Measurements from ENCODE around the gene NGFR. TPM values are rescaled to one million over a fixed set of nuclear protein-coding genes. Genes with fewer than 3 reads are reported as not detected.
"Not testable (repeated sequence)": the region's sequence is repeated elsewhere in the genome, so short reads cannot be mapped to it uniquely, and the experiment has no call there.

NGFR gene
- total and polyA plus RNA-seq, 4 experiments from 2014 or later = 0.47 TPM; not detected in 3

GRCh38 chr17:49502680-49503079 is 7.6 kb downstream of the NGFR start:
- H3K9me3 Mint-ChIP-seq; CTCF ChIA-PET (ENCODE audit: partially characterized antibody); POLR2A ChIA-PET (ENCODE audit: partially characterized antibody); H3K9me3 ChIP-seq (ENCODE audit: control insufficient read depth in 1 of 2, low read length in 2 of 2); H3K4me3 Mint-ChIP-seq; H3K27ac ChIP-seq (ENCODE audit: low read depth, low read length); H3K4me1 ChIP-seq (ENCODE audit: insufficient read depth, low read length); H3K36me3 Mint-ChIP-seq; H3K36me3 ChIP-seq (ENCODE audit: insufficient read depth, low read length); intact Hi-C loops (cut with micrococcal nuclease); H3K4me3 ChIP-seq (ENCODE audit: low read length in 2 of 2); H3K27ac Mint-ChIP-seq; DNase-seq: not testable (repeated sequence)
- Mint-ChIP-seq H3K27me3 (peaks cover 61 to 65% of the 10 kb centered on the region in 2 donors), H3K4me1 (peaks cover 4 to 13% (median 6%) of the 10 kb centered on the region in 4 donors)
- H3K27me3 ChIP-seq (ENCODE audit: insufficient read depth, low read length) = peaks cover 60% of the 10 kb centered on the region

GRCh38 chr17:49504369-49504768 is 9.3 kb downstream of the NGFR start:
- ChIA-PET POLR2A (ENCODE audit: partially characterized antibody) (no interaction called here), CTCF (ENCODE audit: partially characterized antibody) (interaction anchor here (1.0 to 1.6 kb wide), 2 partner anchors 9 to 53 kb away, joined by 4 to 7 read pairs; partner anchors contain the start of gene NGFR)
- H3K4me3 ChIP-seq (ENCODE audit: low read length in 2 of 2) = no peak overlapping the region
- Mint-ChIP-seq H3K36me3 (no peaks in the 10 kb centered on the region), H3K9me3 (peaks cover 0 to 2% (median 0%) of the 10 kb centered on the region in 8 donors), H3K27ac (no peak overlapping the region), H3K4me3 (no peak overlapping the region), H3K4me1 (no peaks in the 10 kb centered on the region), H3K27me3 (peaks cover 56 to 58% of the 10 kb centered on the region in 2 donors)
- no peaks in the 10 kb centered on the region for H3K4me1 ChIP-seq (ENCODE audit: insufficient read depth, low read length)
- H3K36me3 ChIP-seq (ENCODE audit: insufficient read depth, low read length) = no peaks in the 10 kb centered on the region
- H3K9me3 ChIP-seq (ENCODE audit: control insufficient read depth in 1 of 2, low read length in 2 of 2) = no peaks in the 10 kb centered on the region
- peaks cover 49% of the 10 kb centered on the region for H3K27me3 ChIP-seq (ENCODE audit: insufficient read depth, low read length)
- intact Hi-C loops (cut with micrococcal nuclease) = no loop called here
- DNase-seq = no peak
- no peak overlapping the region for H3K27ac ChIP-seq (ENCODE audit: low read depth, low read length)

- CTCF ChIA-PET (ENCODE audit: partially characterized antibody) = no interaction called here
- Histone ChIP-seq H3K36me3 (ENCODE audit: insufficient read depth, low read length) (no peaks in the 10 kb centered on the region), H3K27me3 (ENCODE audit: insufficient read depth, low read length) (peaks cover 38% of the 10 kb centered on the region), H3K27ac (ENCODE audit: low read depth, low read length) (no peak overlapping the region), H3K9me3 (ENCODE audit: control insufficient read depth in 1 of 2, low read length in 2 of 2) (no peaks in the 10 kb centered on the region), H3K4me1 (ENCODE audit: insufficient read depth, low read length) (no peaks in the 10 kb centered on the region), H3K4me3 (ENCODE audit: low read length in 2 of 2) (no peak overlapping the region)
- H3K36me3 Mint-ChIP-seq = no peaks in the 10 kb centered on the region
- intact Hi-C loops (cut with micrococcal nuclease) = no loop called here
- H3K27me3 Mint-ChIP-seq = peaks cover 46 to 47% of the 10 kb centered on the region in 2 donors
- no peak overlapping the region for H3K4me3 Mint-ChIP-seq
- DNase-seq = no peak
- H3K4me1 Mint-ChIP-seq = no peaks in the 10 kb centered on the region
- peaks cover 0 to 2% (median 0%) of the 10 kb centered on the region in 8 donors for H3K9me3 Mint-ChIP-seq
- H3K27ac Mint-ChIP-seq = no peak overlapping the region
- POLR2A ChIA-PET (ENCODE audit: partially characterized antibody) = no interaction called here
Measured at GRCh38 chr17:49505854-49506253, 10.8 kb downstream of the NGFR start.

GRCh38 chr17:49506282-49506681 is 11.2 kb downstream of the NGFR start:
- Histone ChIP-seq H3K27ac (ENCODE audit: low read depth, low read length) (no peak overlapping the region), H3K9me3 (ENCODE audit: control insufficient read depth in 1 of 2, low read length in 2 of 2) (no peaks in the 10 kb centered on the region), H3K4me3 (ENCODE audit: low read length in 2 of 2) (no peak overlapping the region), H3K27me3 (ENCODE audit: insufficient read depth, low read length) (peaks cover 34% of the 10 kb centered on the region), H3K4me1 (ENCODE audit: insufficient read depth, low read length) (no peaks in the 10 kb centered on the region), H3K36me3 (ENCODE audit: insufficient read depth, low read length) (no peaks in the 10 kb centered on the region)
- no peak for DNase-seq
- no peaks in the 10 kb centered on the region for H3K36me3 Mint-ChIP-seq
- peaks cover 44% of the 10 kb centered on the region in 2 donors for H3K27me3 Mint-ChIP-seq
- H3K9me3 Mint-ChIP-seq = peaks cover 0 to 2% (median 0%) of the 10 kb centered on the region in 8 donors
- H3K27ac Mint-ChIP-seq = no peak overlapping the region
- ChIA-PET POLR2A (ENCODE audit: partially characterized antibody) (no interaction called here), CTCF (ENCODE audit: partially characterized antibody) (interaction anchor here (3.9 kb wide), 1 partner anchor 9 kb away, joined by 25 read pairs; no protein-coding TSS in a partner anchor)
- H3K4me3 Mint-ChIP-seq = no peak overlapping the region
- intact Hi-C loops (cut with micrococcal nuclease) = no loop called here
- no peaks in the 10 kb centered on the region for H3K4me1 Mint-ChIP-seq

- Histone ChIP-seq H3K27ac (ENCODE audit: low read depth, low read length) (no peak overlapping the region), H3K4me1 (ENCODE audit: insufficient read depth, low read length) (no peaks in the 10 kb centered on the region), H3K36me3 (ENCODE audit: insufficient read depth, low read length) (no peaks in the 10 kb centered on the region), H3K27me3 (ENCODE audit: insufficient read depth, low read length) (peaks cover 19% of the 10 kb centered on the region), H3K9me3 (ENCODE audit: control insufficient read depth in 1 of 2, low read length in 2 of 2) (no peaks in the 10 kb centered on the region), H3K4me3 (ENCODE audit: low read length in 2 of 2) (no peak overlapping the region)
- ChIA-PET CTCF (ENCODE audit: partially characterized antibody) (interaction anchor here (3.9 kb wide), 1 partner anchor 11 kb away, joined by 25 read pairs; no protein-coding TSS in a partner anchor), POLR2A (ENCODE audit: partially characterized antibody) (no interaction called here)
- Mint-ChIP-seq H3K9me3 (peaks cover 0 to 3% (median 0%) of the 10 kb centered on the region in 8 donors), H3K4me3 (peak overlapping the region in 1 of 8 donors; percentile 31), H3K36me3 (no peaks in the 10 kb centered on the region), H3K4me1 (no peaks in the 10 kb centered on the region), H3K27ac (no peak overlapping the region), H3K27me3 (peaks cover 32 to 33% of the 10 kb centered on the region in 2 donors)
- DNase-seq = no peak
- intact Hi-C loops (cut with micrococcal nuclease) = no loop called here
Measured at GRCh38 chr17:49508061-49508865, 13.2 kb downstream of the NGFR start.

- peaks cover 0 to 3% (median 0%) of the 10 kb centered on the region in 8 donors for H3K9me3 Mint-ChIP-seq
- CTCF ChIA-PET (ENCODE audit: partially characterized antibody) = interaction anchor here (3.9 kb wide), 1 partner anchor 12 kb away, joined by 25 read pairs; no protein-coding TSS in a partner anchor
- no peak for DNase-seq
- Histone ChIP-seq H3K27ac (ENCODE audit: low read depth, low read length) (no peak overlapping the region), H3K9me3 (ENCODE audit: control insufficient read depth in 1 of 2, low read length in 2 of 2) (no peaks in the 10 kb centered on the region), H3K36me3 (ENCODE audit: insufficient read depth, low read length) (no peaks in the 10 kb centered on the region), H3K27me3 (ENCODE audit: insufficient read depth, low read length) (peaks cover 12% of the 10 kb centered on the region), H3K4me3 (ENCODE audit: low read length in 2 of 2) (no peak overlapping the region), H3K4me1 (ENCODE audit: insufficient read depth, low read length) (no peaks in the 10 kb centered on the region)
- intact Hi-C loops (cut with micrococcal nuclease) = no loop called here
- H3K27me3 Mint-ChIP-seq = peaks cover 25 to 26% of the 10 kb centered on the region in 2 donors
- no peaks in the 10 kb centered on the region for H3K36me3 Mint-ChIP-seq
- POLR2A ChIA-PET (ENCODE audit: partially characterized antibody) = no interaction called here
- no peak overlapping the region for H3K4me3 Mint-ChIP-seq
- H3K27ac Mint-ChIP-seq = no peak overlapping the region
- H3K4me1 Mint-ChIP-seq = no peaks in the 10 kb centered on the region
Measured at GRCh38 chr17:49508866-49509587, 13.9 kb downstream of the NGFR start.

- Mint-ChIP-seq H3K27me3 (peaks cover 21 to 22% of the 10 kb centered on the region in 2 donors), H3K4me1 (no peaks in the 10 kb centered on the region), H3K4me3 (no peak overlapping the region), H3K27ac (no peak overlapping the region), H3K9me3 (peaks cover 0 to 3% (median 0%) of the 10 kb centered on the region in 8 donors), H3K36me3 (no peaks in the 10 kb centered on the region)
- DNase-seq = no peak
- ChIA-PET POLR2A (ENCODE audit: partially characterized antibody) (no interaction called here), CTCF (ENCODE audit: partially characterized antibody) (interaction anchor here (3.9 kb wide), 1 partner anchor 12 kb away, joined by 25 read pairs; no protein-coding TSS in a partner anchor)
- H3K9me3 ChIP-seq (ENCODE audit: control insufficient read depth in 1 of 2, low read length in 2 of 2) = no peaks in the 10 kb centered on the region
- H3K36me3 ChIP-seq (ENCODE audit: insufficient read depth, low read length) = no peaks in the 10 kb centered on the region
- intact Hi-C loops (cut with micrococcal nuclease) = no loop called here
- H3K27me3 ChIP-seq (ENCODE audit: insufficient read depth, low read length) = peaks cover 11% of the 10 kb centered on the region
- H3K27ac ChIP-seq (ENCODE audit: low read depth, low read length) = no peak overlapping the region
- no peak overlapping the region for H3K4me3 ChIP-seq (ENCODE audit: low read length in 2 of 2)
- no peaks in the 10 kb centered on the region for H3K4me1 ChIP-seq (ENCODE audit: insufficient read depth, low read length)
Measured at GRCh38 chr17:49509588-49509917, 14.5 kb downstream of the NGFR start.

Measured in CD4-positive, alpha-beta memory T cell (primary cell).